HG02678 (cell line): ENCODE data around the gene KLF3.

ENCODE experiments used
- ATAC-seq: cut with Tn5 transposase; IDR thresholded peaks from one replicate; pipeline ENCODE4 v1.9.1; 2021; ENCODE audit warnings: mild to moderate bottlenecking, moderate library complexity; ENCODE audit not compliant: unreplicated experiment

The KLF3 gene

GRCh38 chr4:38650133-38650532 is 13.9 kb upstream of the KLF3 start:
- ATAC-seq = no peak

GRCh38 chr4:38654273-38654672 is 9.7 kb upstream of the KLF3 start:
- ATAC-seq = no peak

- ATAC-seq = no peak
These were observed 7.9 kb upstream of the KLF3 start for GRCh38 chr4:38656111-38656510.

GRCh38 chr4:38659346-38659745 is 4.7 kb upstream of the KLF3 start:
- ATAC-seq = no peak

- no peak for ATAC-seq
These were observed 3.2 kb upstream of the KLF3 start for GRCh38 chr4:38660838-38661237.

- no peak for ATAC-seq
These were observed 2.6 kb upstream of the KLF3 start for GRCh38 chr4:38661371-38661770.

- no peak for ATAC-seq
These were observed 1.4 kb upstream of the KLF3 start for GRCh38 chr4:38662522-38663089.

- ATAC-seq = peak; percentile 37
These were observed 754 bp upstream of the KLF3 start for GRCh38 chr4:38663090-38663800.

GRCh38 chr4:38664706-38665401 is 855 bp downstream of the KLF3 start:
- no peak for ATAC-seq

- no peak for ATAC-seq
These were observed 1.8 kb downstream of the KLF3 start for GRCh38 chr4:38665551-38666411.

- no peak for ATAC-seq
These were observed 2.7 kb downstream of the KLF3 start for GRCh38 chr4:38666766-38667084.

- ATAC-seq = no peak
These were observed 3.3 kb downstream of the KLF3 start for GRCh38 chr4:38667085-38667893.

GRCh38 chr4:38668203-38668971 is 4.4 kb downstream of the KLF3 start:
- ATAC-seq = no peak

GRCh38 chr4:38669208-38669607 is 5.2 kb downstream of the KLF3 start:
- ATAC-seq = no peak

- no peak for ATAC-seq
These were observed 6.3 kb downstream of the KLF3 start for GRCh38 chr4:38670109-38670901.

GRCh38 chr4:38670939-38671591 is 7.1 kb downstream of the KLF3 start:
- ATAC-seq = peak; percentile 43

- no peak for ATAC-seq
These were observed 7.6 kb downstream of the KLF3 start for GRCh38 chr4:38671592-38671940.

GRCh38 chr4:38672074-38672396 is 8.0 kb downstream of the KLF3 start:
- no peak for ATAC-seq
